GM12891 (cell line): Measurements from ENCODE around the gene KNL1.

ENCODE experiments used
- POLR2A ChIP-seq: IDR thresholded peaks from 2 replicates; pipeline ENCODE4 v1.6.1; 2011; ENCODE audit warnings: low read depth, low read length, control low read depth
- POLR2AphosphoS5 ChIP-seq: IDR thresholded peaks from 2 replicates; pipeline ENCODE4 v1.6.1; 2011; ENCODE audit warnings: low read depth, low read length, control low read depth
- TAF1 ChIP-seq: IDR thresholded peaks from 2 replicates; pipeline ENCODE4 v1.6.1; 2011; ENCODE audit warnings: low read depth, low read length, control low read depth

- TF ChIP-seq POLR2AphosphoS5 (no peak), TAF1 (no peak), POLR2A (no peak)
These were observed 86.1 kb downstream of the KNL1 start for GRCh38 chr15:40680151-40680550.
